Neural crest cell (in vitro differentiated cells): Measurements from ENCODE around the gene GOLGA5. TPM values are rescaled to one million over a fixed set of nuclear protein-coding genes. Genes with fewer than 3 reads are reported as not detected.
A peak's percentile ranks its signal among the peaks of the same experiment; 100 is the strongest.

Experiments used
- DNase-seq: peaks from one replicate; pipeline ENCODE4 v3.0.0; 2021; ENCODE audit warnings: low read depth, mixed read lengths, low spot score
- H3K27ac Mint-ChIP-seq: one replicate; pipeline ENCODE4 v1.8.0; 2021; ENCODE audit warnings: mild to moderate bottlenecking, mixed read lengths; ENCODE audit not compliant: unreplicated experiment
- H3K27me3 Mint-ChIP-seq: 2 replicates; pipeline ENCODE4 v1.8.0; 2021; ENCODE audit warnings: low read depth, mild to moderate bottlenecking, mixed read lengths
- H3K36me3 Mint-ChIP-seq: 2 replicates; pipeline ENCODE4 v1.8.0; 2021; ENCODE audit warnings: low read depth, mild to moderate bottlenecking, mixed read lengths
- H3K4me1 Mint-ChIP-seq: 2 replicates; pipeline ENCODE4 v1.8.0; 2021; ENCODE audit warnings: mixed read lengths
- H3K4me3 Mint-ChIP-seq: one replicate; pipeline ENCODE4 v1.8.0; 2021; ENCODE audit warnings: mild to moderate bottlenecking, mixed read lengths
- H3K9me3 Mint-ChIP-seq: 2 replicates; pipeline ENCODE4 v1.8.0; 2021; ENCODE audit warnings: mixed read lengths
- CTCF ChIP-seq: fragments of 200-600 bp; sonication (generic); conservative IDR thresholded peaks from 2 replicates; pipeline ENCODE4 v1.5.0; 2021; ENCODE audit warnings: antibody characterized with exemption, mild to moderate bottlenecking
- total RNA-seq: library from RNA; stranded (reverse); gene quantifications from 2 replicates; pipeline ENCODE4 v1.2.1, GENCODE V29; 2021

GOLGA5 gene
- total RNA-seq, 1 donor from 2014 or later, result 19.8 TPM

- Mint-ChIP-seq H3K4me1 (peaks cover 4% of the 10 kb centered on the region), H3K9me3 (peaks cover 13% of the 10 kb centered on the region), H3K27me3 (peaks cover 9% of the 10 kb centered on the region), H3K36me3 (no peaks in the 10 kb centered on the region), H3K27ac (no peak overlapping the region), H3K4me3 (no peak overlapping the region)
- TF ChIP-seq CTCF, result no peak
- no peak for DNase-seq
Observed at GRCh38 chr14:92785667-92786426, 8.3 kb upstream of the GOLGA5 start.

GRCh38 chr14:92786427-92786756 is 7.7 kb upstream of the GOLGA5 start:
- no peak overlapping the region for H3K4me3 Mint-ChIP-seq
- H3K27me3 Mint-ChIP-seq, result peaks cover 11% of the 10 kb centered on the region
- peaks cover 4% of the 10 kb centered on the region for H3K4me1 Mint-ChIP-seq
- H3K27ac Mint-ChIP-seq, result no peak overlapping the region
- no peaks in the 10 kb centered on the region for H3K36me3 Mint-ChIP-seq
- peaks cover 14% of the 10 kb centered on the region for H3K9me3 Mint-ChIP-seq
- no peak for DNase-seq
- TF ChIP-seq CTCF, result no peak

GRCh38 chr14:92787554-92787953 is 6.6 kb upstream of the GOLGA5 start:
- Mint-ChIP-seq H3K27me3 (peaks cover 19% of the 10 kb centered on the region), H3K36me3 (no peaks in the 10 kb centered on the region), H3K27ac (no peak overlapping the region), H3K4me3 (no peak overlapping the region), H3K9me3 (peaks cover 16% of the 10 kb centered on the region), H3K4me1 (peaks cover 4% of the 10 kb centered on the region)
- no peak for TF ChIP-seq CTCF
- no peak for DNase-seq

GRCh38 chr14:92789457-92790089 is 4.5 kb upstream of the GOLGA5 start:
- no peak overlapping the region for H3K27ac Mint-ChIP-seq
- peaks cover 21% of the 10 kb centered on the region for H3K27me3 Mint-ChIP-seq
- no peak for DNase-seq
- H3K36me3 Mint-ChIP-seq, result peaks cover 3% of the 10 kb centered on the region
- no peak overlapping the region for H3K4me3 Mint-ChIP-seq
- TF ChIP-seq CTCF, result no peak
- peaks cover 17% of the 10 kb centered on the region for H3K9me3 Mint-ChIP-seq
- peaks cover 9% of the 10 kb centered on the region for H3K4me1 Mint-ChIP-seq

GRCh38 chr14:92792885-92793284 is 1.2 kb upstream of the GOLGA5 start:
- Mint-ChIP-seq H3K4me3 (peak overlapping the region; percentile 95), H3K36me3 (peaks cover 3% of the 10 kb centered on the region), H3K4me1 (peaks cover 17% of the 10 kb centered on the region), H3K27ac (no peak overlapping the region), H3K9me3 (peaks cover 17% of the 10 kb centered on the region), H3K27me3 (peaks cover 21% of the 10 kb centered on the region)
- DNase-seq, result no peak
- no peak for TF ChIP-seq CTCF
